Endothelial cell of umbilical vein (primary cell): ENCODE measurements around the gene NT5C1A. TPM values are rescaled to one million over a fixed set of nuclear protein-coding genes. Genes with fewer than 3 reads are reported as not detected.

Source experiments
- BruUV-seq: library from RNA; stranded (reverse); fragments of 400-500 nt; replicated peaks from 2 replicates; lab custom pipeline; 2021; lab: Mats Ljungman, UMichigan
- CTCF ChIA-PET: fragments of 300-600, 350-600 bp; sonication (Branson Sonifier 250); formaldehyde crosslinking; loops from one replicate; lab custom pipeline; 2021; ENCODE audit warnings: antibody characterized with exemption, inconsistent platforms; lab: Charles Lee
- POLR2A ChIA-PET: fragments of 300-600, 350-600 bp; sonication (Branson Sonifier 250); formaldehyde crosslinking; loops from one replicate; lab custom pipeline; 2021; ENCODE audit warnings: antibody characterized with exemption, inconsistent platforms; lab: Charles Lee
- DNase-seq: peaks from one replicate; pipeline ENCODE4 v3.0.0-alpha.2; 2011; ENCODE audit warnings: low read depth, low spot score
- FAIRE-seq: peaks from 2 replicates; lab custom pipeline; 2011; peaks lifted over from hg19 to GRCh38; lab: Jason Lieb, UNC
- H2AFZ ChIP-seq: 2 replicates; pipeline ENCODE4 v1.6.0; 2012; ENCODE audit warnings: low read depth, low read length, control low read depth, inconsistent platforms
- H3K27ac ChIP-seq: 2 replicates; pipeline ENCODE4 v1.5.1; 2011; ENCODE audit warnings: low read depth, mild to moderate bottlenecking, control low read depth, low read length, moderate library complexity; ENCODE audit not compliant: insufficient read depth
- H3K27me3 ChIP-seq, 2 experiments: 2 replicates each; pipeline versions ENCODE4 v1.6.0 to v1.6.1; 2011; ENCODE audit warnings: low read length in 2 of 2, mixed read lengths in 1 of 2; ENCODE audit not compliant: control insufficient read depth in 2 of 2, insufficient read depth in 2 of 2
- H3K36me3 ChIP-seq, 2 experiments: 2 replicates in 1 of 2; 3 replicates in 1 of 2; pipeline ENCODE4 v1.5.1; 2011; ENCODE audit warnings: low read length in 2 of 2, mild to moderate bottlenecking in 1 of 2, moderate library complexity in 1 of 2; ENCODE audit not compliant: control insufficient read depth in 2 of 2, insufficient read depth in 2 of 2; ENCODE audit errors: extremely low read depth in 1 of 2
- H3K4me1 ChIP-seq: 3 replicates; pipeline ENCODE4 v1.5.1; 2011; ENCODE audit warnings: mild to moderate bottlenecking, low read length; ENCODE audit not compliant: control insufficient read depth, insufficient read depth; ENCODE audit errors: extremely low read depth
- H3K4me2 ChIP-seq: 2 replicates; pipeline ENCODE4 v1.6.1; 2011; ENCODE audit warnings: low read length, control low read depth, mixed read lengths; ENCODE audit not compliant: insufficient read depth
- H3K4me3 ChIP-seq, 3 experiments: fragments of 200-600 bp in 1 of 3; sonication (generic), shearing (Covaris generic) in 1 of 3; replicated peaks in 1 of 3; 2 replicates each; pipeline ENCODE4 v1.5.1; 2011 to 2016; ENCODE audit warnings: control low read depth in 3 of 3, low read length in 3 of 3, mild to moderate bottlenecking in 2 of 3, inconsistent platforms in 1 of 3, low read depth in 1 of 3, moderate library complexity in 1 of 3; ENCODE audit not compliant: insufficient read depth in 1 of 3
- H3K79me2 ChIP-seq: 2 replicates; pipeline ENCODE4 v1.6.0; 2012; ENCODE audit warnings: low read length, inconsistent platforms; ENCODE audit not compliant: control insufficient read depth, insufficient read depth
- H3K9ac ChIP-seq: replicated peaks from 2 replicates; pipeline ENCODE3; 2011; ENCODE audit warnings: low read length, control low read depth; ENCODE audit not compliant: insufficient read depth; ENCODE audit errors: extremely low read depth
- H3K9me1 ChIP-seq: replicated peaks from 3 replicates; pipeline ENCODE4 v1.6.0; 2011; ENCODE audit warnings: mild to moderate bottlenecking, low read length; ENCODE audit not compliant: control insufficient read depth, insufficient read depth; ENCODE audit errors: extremely low read depth
- H3K9me3 ChIP-seq: replicated peaks from 2 replicates; pipeline ENCODE4 v1.5.1; 2012; ENCODE audit warnings: low read length, inconsistent platforms; ENCODE audit not compliant: control insufficient read depth, insufficient read depth
- H4K20me1 ChIP-seq: replicated peaks from 2 replicates; pipeline ENCODE3; 2011; ENCODE audit warnings: mild to moderate bottlenecking, low read length; ENCODE audit not compliant: control insufficient read depth, insufficient read depth; ENCODE audit errors: extremely low read depth
- EZH2 ChIP-seq: IDR thresholded peaks from 2 replicates; pipeline ENCODE4 v1.6.1; 2012; ENCODE audit warnings: borderline replicate concordance, low read depth, mild to moderate bottlenecking, moderate library complexity, low read length, inconsistent platforms; ENCODE audit not compliant: severe bottlenecking
- FOS ChIP-seq: IDR thresholded peaks from 2 replicates; pipeline ENCODE4 v1.6.1; 2011; ENCODE audit warnings: mild to moderate bottlenecking, low read length, moderate library complexity, borderline replicate concordance; ENCODE audit not compliant: insufficient read depth
- GATA2 ChIP-seq: IDR thresholded peaks from 2 replicates; pipeline ENCODE4 v1.7.0; 2011; ENCODE audit warnings: low read depth, mild to moderate bottlenecking, moderate library complexity, mixed read lengths, low read length; ENCODE audit not compliant: insufficient read length, insufficient read depth
- MYC ChIP-seq: IDR thresholded peaks from one replicate; pipeline ENCODE4 v1.6.1; 2011; ENCODE audit warnings: mild to moderate bottlenecking, low read depth, low read length
- POLR2A ChIP-seq: IDR thresholded peaks from 2 replicates; pipeline ENCODE4 v1.6.1; 2012; ENCODE audit warnings: low read depth, mild to moderate bottlenecking, control low read depth, low read length
- POLR2AphosphoS5 ChIP-seq: IDR thresholded peaks from 2 replicates; pipeline ENCODE4 v1.6.1; 2012; ENCODE audit warnings: low read depth, mild to moderate bottlenecking, control low read depth, low read length, moderate library complexity; ENCODE audit not compliant: insufficient read depth
- dilution Hi-C: fragments of 300-500 bp; cut with MboI; formaldehyde crosslinking; loops from one replicate; pipeline ENCODE4 v1.15.0; 2019; ENCODE audit warnings: low sequenced_read_pairs; ENCODE audit not compliant: extremely low pct_ligation_motif_present
- intact Hi-C: fragments of 100-400 bp; cut with micrococcal nuclease; formaldehyde crosslinking; loops from one replicate; pipeline ENCODE4 v1.10.0; 2022
- polyA plus RNA-seq, 4 experiments: library from polyadenylated mRNA; depleted of rRNA in 3 of 4; stranded (reverse) in 3 of 4; unstranded in 1 of 4; fragments of >200 nt; gene quantifications; 2 replicates each; pipeline versions ENCODE4 v1.2.1 to v1.2.3, GENCODE V29; 2011 to 2012; ENCODE audit warnings: missing spikeins in 1 of 4
- total RNA-seq: library from RNA; stranded (reverse); gene quantifications from 2 replicates; pipeline ENCODE4 v1.2.3, GENCODE V29; 2021
- TF ChIP-seq, protein P1 (sequence below), 2 donors: IDR thresholded peaks; 1 replicate in 1 of 2; 2 replicates in 1 of 2; pipeline ENCODE4 v1.5.1; 2011; ENCODE audit warnings: low read length in 2 of 2, mild to moderate bottlenecking in 2 of 2, moderate library complexity in 2 of 2, control low read depth in 1 of 2, inconsistent platforms in 1 of 2, low read depth in 1 of 2; ENCODE audit not compliant: insufficient read depth in 1 of 2; ENCODE audit errors: extremely low read depth in 1 of 2

NT5C1A gene
- total and polyA plus RNA-seq, 2 donors (not counting 3 experiments of a cell fraction or from before 2014, with no cell fraction given) = not detected

DNA sequence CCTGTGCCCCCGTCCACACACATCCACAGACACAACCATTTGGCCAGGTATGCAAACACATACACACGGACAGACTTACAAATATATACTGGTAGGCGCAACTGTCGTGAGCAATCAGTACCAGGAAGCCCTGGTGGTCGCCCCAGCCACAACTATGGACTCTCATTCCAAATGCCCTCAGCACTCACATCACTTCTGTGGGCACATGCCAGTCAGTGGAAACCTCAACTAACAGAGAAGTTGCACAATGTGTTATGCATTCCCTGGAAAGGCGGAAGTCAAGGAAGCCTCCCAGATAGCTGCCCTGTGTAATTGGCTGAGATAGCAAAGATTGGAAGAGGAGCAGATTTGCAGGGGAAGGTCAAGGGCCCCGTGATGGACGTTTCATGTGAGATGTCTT is 31.0 kb downstream of the NT5C1A start:
- CTCF ChIA-PET = interaction anchor here (0.6 to 3.3 kb wide), 7 partner anchors 9 to 139 kb away, joined by 3 to 29 read pairs (median 4); no protein-coding TSS in a partner anchor
- H3K27ac ChIP-seq = no peak overlapping the region

More for the DNA sequence above, 31.0 kb downstream of the NT5C1A start:
- Histone ChIP-seq H3K9me1 (no peaks in the 10 kb centered on the region), H3K36me3 (no peaks in the 10 kb centered on the region), H3K79me2 (no peaks in the 10 kb centered on the region), H3K4me1 (no peaks in the 10 kb centered on the region), H3K9me3 (no peaks in the 10 kb centered on the region), H2AFZ (no peak overlapping the region), H3K9ac (no peak overlapping the region), H3K4me3 (no peak overlapping the region), H4K20me1 (no peaks in the 10 kb centered on the region), H3K4me2 (no peak overlapping the region), H3K27me3 (peaks cover 38 to 49% of the 10 kb centered on the region in 2 experiments)
- intact Hi-C loops = no loop called here
- DNase-seq = no peak
- dilution Hi-C loops = no loop called here
- POLR2A ChIA-PET = no interaction called here
- FAIRE-seq = no peak
- TF ChIP-seq, protein P1, sequence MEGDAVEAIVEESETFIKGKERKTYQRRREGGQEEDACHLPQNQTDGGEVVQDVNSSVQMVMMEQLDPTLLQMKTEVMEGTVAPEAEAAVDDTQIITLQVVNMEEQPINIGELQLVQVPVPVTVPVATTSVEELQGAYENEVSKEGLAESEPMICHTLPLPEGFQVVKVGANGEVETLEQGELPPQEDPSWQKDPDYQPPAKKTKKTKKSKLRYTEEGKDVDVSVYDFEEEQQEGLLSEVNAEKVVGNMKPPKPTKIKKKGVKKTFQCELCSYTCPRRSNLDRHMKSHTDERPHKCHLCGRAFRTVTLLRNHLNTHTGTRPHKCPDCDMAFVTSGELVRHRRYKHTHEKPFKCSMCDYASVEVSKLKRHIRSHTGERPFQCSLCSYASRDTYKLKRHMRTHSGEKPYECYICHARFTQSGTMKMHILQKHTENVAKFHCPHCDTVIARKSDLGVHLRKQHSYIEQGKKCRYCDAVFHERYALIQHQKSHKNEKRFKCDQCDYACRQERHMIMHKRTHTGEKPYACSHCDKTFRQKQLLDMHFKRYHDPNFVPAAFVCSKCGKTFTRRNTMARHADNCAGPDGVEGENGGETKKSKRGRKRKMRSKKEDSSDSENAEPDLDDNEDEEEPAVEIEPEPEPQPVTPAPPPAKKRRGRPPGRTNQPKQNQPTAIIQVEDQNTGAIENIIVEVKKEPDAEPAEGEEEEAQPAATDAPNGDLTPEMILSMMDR (IDR thresholded peaks at IDR 0.05; ENCODE audit: extremely low read depth in 1 of 2, insufficient read depth in 1 of 2, low read depth in 1 of 2, low read length in 2 of 2) = no peak
- no peak for TF ChIP-seq FOS
- no peak for TF ChIP-seq EZH2
- TF ChIP-seq MYC = no peak
- no peak for TF ChIP-seq POLR2AphosphoS5
- no peak for TF ChIP-seq GATA2
- TF ChIP-seq POLR2A = no peak
- no TSS peak for BruUV-seq
